Measurements from ENCODE around the gene ABTB2. TPM values are rescaled to one million over a fixed set of nuclear protein-coding genes. Genes with fewer than 3 reads are reported as not detected.

ABTB2 gene
- polyA plus RNA-seq, 2 of the 4 experiments (the other 2 are of a cell fraction) = 8.9 to 15.4 TPM

DNA sequence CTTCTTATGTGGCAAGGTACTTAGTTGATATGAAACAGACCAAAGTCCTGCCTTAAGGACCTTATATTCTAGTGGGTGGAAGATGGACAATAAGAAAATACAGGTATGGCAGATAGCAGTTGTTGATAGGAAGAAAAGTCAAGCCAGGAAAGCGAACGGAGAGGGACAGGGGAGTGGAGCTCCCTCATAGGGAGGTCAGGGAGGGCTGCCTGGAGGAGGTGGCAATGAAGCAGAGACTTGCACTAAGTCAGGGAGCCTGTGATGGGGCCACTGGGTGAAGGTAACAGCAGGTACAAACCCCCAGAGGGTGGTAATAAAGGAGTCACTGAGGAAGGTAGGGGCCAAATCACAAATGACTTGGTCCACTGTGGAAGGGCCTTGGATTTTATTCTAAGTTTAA lies 65.3 kb downstream of the ABTB2 start:
- POLR2A ChIA-PET = no interaction called here
- no peak overlapping the region for H3K4me3 ChIP-seq
- DNase-seq (ENCODE audit: low read depth in 1 of 2, low spot score in 1 of 2) (no peak), FAIRE-seq (no peak), ATAC-seq (no peak)
- no peaks in the 10 kb centered on the region for H3K9me3 ChIP-seq
- 90% methylated on average over 2 of the region's 2 CpGs for WGBS (ENCODE audit: missing lambda C conversion rate)
- no peak overlapping the region for H3K4me2 ChIP-seq
- no peak overlapping the region for H3K27ac ChIP-seq
- no peak for TF ChIP-seq NR3C1 (IDR thresholded peaks at IDR 0.05)
- TF ChIP-seq ZFP36 (IDR thresholded peaks at IDR 0.05; ENCODE audit: borderline replicate concordance, partially characterized antibody) = peak; percentile 84
- CTCF ChIA-PET = interaction anchor here (0.7 to 1.2 kb wide), 2 partner anchors 9 to 118 kb away, joined by 3 to 7 read pairs; no protein-coding TSS in a partner anchor
- peaks cover 18% of the 10 kb centered on the region for H3K4me1 ChIP-seq

DNA sequence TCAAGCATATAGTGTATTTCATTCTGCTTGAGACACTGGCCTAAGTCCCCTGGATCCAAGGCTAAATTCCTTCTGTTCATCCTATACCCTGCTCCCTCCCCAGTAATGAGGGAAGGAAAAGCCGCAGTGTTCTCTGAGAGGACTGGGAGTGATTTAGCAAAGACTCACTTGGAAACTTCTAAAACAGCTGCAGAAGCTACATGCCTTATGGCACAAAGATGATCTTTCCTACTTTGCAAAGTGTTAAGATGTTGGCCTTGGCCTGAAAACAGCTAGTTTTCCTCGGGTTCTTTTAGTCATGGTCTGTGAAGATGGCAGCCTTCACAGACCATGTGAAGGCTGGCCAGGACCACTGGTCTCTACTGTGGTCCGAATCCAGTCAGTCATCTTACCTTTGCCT lies 65.7 kb downstream of the ABTB2 start:
- Histone ChIP-seq H3K4me2 (no peak overlapping the region), H3K9me3 (no peaks in the 10 kb centered on the region), H3K4me1 (peaks cover 17% of the 10 kb centered on the region), H3K27ac (no peak overlapping the region), H3K4me3 (no peak overlapping the region)
- ATAC-seq (no peak), DNase-seq (ENCODE audit: low read depth in 1 of 2, low spot score in 1 of 2) (no peak), FAIRE-seq (no peak)
- no peak for TF ChIP-seq MYC (IDR thresholded peaks at IDR 0.05; ENCODE audit: borderline replicate concordance, low read length)
- TF ChIP-seq, protein P1, sequence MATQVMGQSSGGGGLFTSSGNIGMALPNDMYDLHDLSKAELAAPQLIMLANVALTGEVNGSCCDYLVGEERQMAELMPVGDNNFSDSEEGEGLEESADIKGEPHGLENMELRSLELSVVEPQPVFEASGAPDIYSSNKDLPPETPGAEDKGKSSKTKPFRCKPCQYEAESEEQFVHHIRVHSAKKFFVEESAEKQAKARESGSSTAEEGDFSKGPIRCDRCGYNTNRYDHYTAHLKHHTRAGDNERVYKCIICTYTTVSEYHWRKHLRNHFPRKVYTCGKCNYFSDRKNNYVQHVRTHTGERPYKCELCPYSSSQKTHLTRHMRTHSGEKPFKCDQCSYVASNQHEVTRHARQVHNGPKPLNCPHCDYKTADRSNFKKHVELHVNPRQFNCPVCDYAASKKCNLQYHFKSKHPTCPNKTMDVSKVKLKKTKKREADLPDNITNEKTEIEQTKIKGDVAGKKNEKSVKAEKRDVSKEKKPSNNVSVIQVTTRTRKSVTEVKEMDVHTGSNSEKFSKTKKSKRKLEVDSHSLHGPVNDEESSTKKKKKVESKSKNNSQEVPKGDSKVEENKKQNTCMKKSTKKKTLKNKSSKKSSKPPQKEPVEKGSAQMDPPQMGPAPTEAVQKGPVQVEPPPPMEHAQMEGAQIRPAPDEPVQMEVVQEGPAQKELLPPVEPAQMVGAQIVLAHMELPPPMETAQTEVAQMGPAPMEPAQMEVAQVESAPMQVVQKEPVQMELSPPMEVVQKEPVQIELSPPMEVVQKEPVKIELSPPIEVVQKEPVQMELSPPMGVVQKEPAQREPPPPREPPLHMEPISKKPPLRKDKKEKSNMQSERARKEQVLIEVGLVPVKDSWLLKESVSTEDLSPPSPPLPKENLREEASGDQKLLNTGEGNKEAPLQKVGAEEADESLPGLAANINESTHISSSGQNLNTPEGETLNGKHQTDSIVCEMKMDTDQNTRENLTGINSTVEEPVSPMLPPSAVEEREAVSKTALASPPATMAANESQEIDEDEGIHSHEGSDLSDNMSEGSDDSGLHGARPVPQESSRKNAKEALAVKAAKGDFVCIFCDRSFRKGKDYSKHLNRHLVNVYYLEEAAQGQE (IDR thresholded peaks at IDR 0.05) = no peak
- TF ChIP-seq FOXS1 (CRISPR knock-in tag; IDR thresholded peaks at IDR 0.05) = no peak
- TF ChIP-seq KDM1A (IDR thresholded peaks at IDR 0.05; ENCODE audit: low read depth) = no peak
- TF ChIP-seq EP300 (IDR thresholded peaks at IDR 0.05) = no peak
- no peak for TF ChIP-seq RNF2 (IDR thresholded peaks at IDR 0.05; ENCODE audit: borderline replicate concordance, low read depth)
- no peak for TF ChIP-seq CEBPB (IDR thresholded peaks at IDR 0.05)
- no peak for TF ChIP-seq CHD2 (IDR thresholded peaks at IDR 0.05; ENCODE audit: low read length, partially characterized antibody)
- no peak for TF ChIP-seq EHF (CRISPR knock-in tag; IDR thresholded peaks at IDR 0.05)
- no peak for TF ChIP-seq ZNF302 (CRISPR knock-in tag; IDR thresholded peaks at IDR 0.05)
- no peak for TF ChIP-seq TFCP2L1 (CRISPR knock-in tag; IDR thresholded peaks at IDR 0.05)
- TF ChIP-seq EHMT2 (IDR thresholded peaks at IDR 0.05; ENCODE audit: low read depth) = no peak
- TF ChIP-seq CHD4 (IDR thresholded peaks at IDR 0.05; ENCODE audit: borderline replicate concordance) = no peak
- TF ChIP-seq JUN (IDR thresholded peaks at IDR 0.05) = no peak
- TF ChIP-seq HOXB5 (CRISPR knock-in tag; IDR thresholded peaks at IDR 0.05) = no peak
- no peak for TF ChIP-seq MAZ (IDR thresholded peaks at IDR 0.05; ENCODE audit: borderline replicate concordance, low read depth, low read length)
- TF ChIP-seq, protein P2, sequence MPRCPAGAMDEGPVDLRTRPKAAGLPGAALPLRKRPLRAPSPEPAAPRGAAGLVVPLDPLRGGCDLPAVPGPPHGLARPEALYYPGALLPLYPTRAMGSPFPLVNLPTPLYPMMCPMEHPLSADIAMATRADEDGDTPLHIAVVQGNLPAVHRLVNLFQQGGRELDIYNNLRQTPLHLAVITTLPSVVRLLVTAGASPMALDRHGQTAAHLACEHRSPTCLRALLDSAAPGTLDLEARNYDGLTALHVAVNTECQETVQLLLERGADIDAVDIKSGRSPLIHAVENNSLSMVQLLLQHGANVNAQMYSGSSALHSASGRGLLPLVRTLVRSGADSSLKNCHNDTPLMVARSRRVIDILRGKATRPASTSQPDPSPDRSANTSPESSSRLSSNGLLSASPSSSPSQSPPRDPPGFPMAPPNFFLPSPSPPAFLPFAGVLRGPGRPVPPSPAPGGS (IDR thresholded peaks at IDR 0.05) = no peak
- 93% methylated on average over 3 of the region's 3 CpGs for WGBS (ENCODE audit: missing lambda C conversion rate)
- ChIA-PET CTCF (interaction anchor here (0.7 to 1.2 kb wide), 2 partner anchors 9 to 118 kb away, joined by 3 to 7 read pairs; no protein-coding TSS in a partner anchor), POLR2A (no interaction called here)

DNA sequence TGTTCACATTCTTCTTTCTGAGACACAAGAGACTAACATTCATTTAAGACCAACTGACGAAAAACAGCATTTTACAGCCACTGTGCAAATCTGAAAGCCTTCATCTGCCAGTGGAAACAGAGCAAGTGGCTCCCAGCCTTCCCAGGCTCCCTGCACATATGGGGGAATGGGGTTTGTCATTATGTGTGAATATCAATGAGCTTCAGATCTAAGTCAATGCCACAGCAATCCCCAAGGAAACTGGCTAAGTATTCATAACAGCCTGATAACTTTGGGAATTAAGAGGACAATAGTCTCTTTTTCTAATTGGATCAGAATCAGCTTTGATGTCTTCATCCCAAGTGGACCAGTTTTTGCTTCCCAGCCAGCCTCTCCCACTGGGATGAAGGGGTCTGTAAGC lies 66.9 kb downstream of the ABTB2 start:
- FAIRE-seq (no peak), ATAC-seq (no peak), DNase-seq (ENCODE audit: low read depth in 1 of 2, low spot score in 1 of 2) (no peak)
- Histone ChIP-seq H3K4me1 (peaks cover 6% of the 10 kb centered on the region; the same call in 2 of the 3 replicates), H3K27ac (no peak overlapping the region), H3K9me3 (no peaks in the 10 kb centered on the region), H3K4me2 (no peak overlapping the region), H3K4me3 (no peak overlapping the region)
- WGBS (ENCODE audit: missing lambda C conversion rate) = 100% methylated on average over 1 of the region's 1 CpG
- POLR2A ChIA-PET = no interaction called here
- CTCF ChIA-PET = interaction anchor here (0.7 to 1.7 kb wide), 4 partner anchors 21 to 84 kb away, joined by 3 to 4 read pairs (median 4); no protein-coding TSS in a partner anchor
- TF ChIP-seq FOSL2 (IDR thresholded peaks at IDR 0.05) = no peak
- no peak for TF ChIP-seq FOSL2 (CRISPR knock-in tag; IDR thresholded peaks at IDR 0.05)
- no peak for TF ChIP-seq ZNF302 (CRISPR knock-in tag; IDR thresholded peaks at IDR 0.05)
- TF ChIP-seq MAZ (IDR thresholded peaks at IDR 0.05; ENCODE audit: borderline replicate concordance, low read depth, low read length) = no peak
- TF ChIP-seq, protein P2 (IDR thresholded peaks at IDR 0.05) = no peak
- TF ChIP-seq ZSCAN20 (CRISPR knock-in tag; IDR thresholded peaks at IDR 0.05) = no peak
- TF ChIP-seq FOSB (CRISPR knock-in tag; IDR thresholded peaks at IDR 0.05) = no peak

All from A549 (cell line).